ENCODE measurements around the gene EHBP1.

The EHBP1 gene

DNA sequence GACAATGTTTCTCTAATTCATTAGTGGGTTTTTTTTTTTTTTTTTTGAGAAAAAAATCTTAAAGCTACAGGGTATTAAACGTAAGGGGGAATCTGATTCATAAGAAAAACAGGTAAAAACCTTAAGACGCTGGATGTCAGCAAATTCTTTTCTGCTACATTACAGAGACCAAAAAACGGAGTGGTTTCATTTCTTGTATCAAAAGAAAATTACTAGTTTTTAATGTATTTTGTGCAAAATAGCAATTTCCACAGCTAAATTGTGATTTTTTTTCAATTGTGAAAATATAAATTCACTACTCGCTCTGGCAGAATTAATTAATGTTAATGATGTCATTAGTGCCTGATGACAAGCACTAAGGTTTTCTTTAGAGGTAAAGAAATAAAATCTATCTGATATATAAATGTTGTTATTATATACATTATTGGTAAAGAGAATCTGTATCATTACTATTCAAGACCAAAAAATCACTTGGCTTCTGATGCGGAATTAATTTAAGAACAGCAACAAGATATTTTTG lies 355.0 kb downstream of the EHBP1 start:
- no peak overlapping the region for H3K14ac ChIP-seq (ENCODE audit: low read length in 2 of 2)
- no peak overlapping the region for H4K8ac ChIP-seq (ENCODE audit: low read length)
- H2BK5ac ChIP-seq (ENCODE audit: low read depth, low read length, poor library complexity, severe bottlenecking), result no peak overlapping the region
- no peak overlapping the region for H3K9ac ChIP-seq (ENCODE audit: low read length)
- H3K79me1 ChIP-seq (replicated peaks; ENCODE audit: low read length, poor library complexity, severe bottlenecking), result no peaks in the 10 kb centered on the region
- DNase-seq, result no peak
- no peak overlapping the region for H3K27ac ChIP-seq (ENCODE audit: low read length, poor library complexity, severe bottlenecking)
- no CpG with 5 or more reads among the region's 5 CpGs for WGBS
- no peak overlapping the region for H4K91ac ChIP-seq (ENCODE audit: low read length)
- H3K23ac ChIP-seq (ENCODE audit: low read length in 2 of 2), result no peak overlapping the region
- peaks cover 54 to 89% of the 10 kb centered on the region in 2 experiments for H3K27me3 ChIP-seq (ENCODE audit: control insufficient read depth in 1 of 2, insufficient read depth in 1 of 2, low read length in 2 of 2)
- no peak overlapping the region for H2BK120ac ChIP-seq (ENCODE audit: low read depth, low read length)
- H3K4me2 ChIP-seq (ENCODE audit: low read length, poor library complexity, severe bottlenecking), result no peak overlapping the region
- H2BK15ac ChIP-seq (ENCODE audit: low read depth, poor library complexity, severe bottlenecking), result no peak overlapping the region
- H3K36me3 ChIP-seq (ENCODE audit: control insufficient read depth in 1 of 2, insufficient read depth in 2 of 2, low read depth in 1 of 2, low read length in 2 of 2), result peaks cover 0 to 2% of the 10 kb centered on the region in 2 experiments
- H3K9me3 ChIP-seq (ENCODE audit: control insufficient read depth, low read length), result no peaks in the 10 kb centered on the region
- no peak overlapping the region for H2AK5ac ChIP-seq (ENCODE audit: low read length, severe bottlenecking)
- peaks cover 22% of the 10 kb centered on the region for H3K4me1 ChIP-seq (ENCODE audit: control insufficient read depth, insufficient read depth, low read depth, low read length)
- H3K18ac ChIP-seq (ENCODE audit: low read depth in 1 of 2, low read length in 2 of 2), result no peak overlapping the region
- H2AFZ ChIP-seq (ENCODE audit: low read depth, low read length), result no peak overlapping the region
- no peak overlapping the region for H3K4ac ChIP-seq (ENCODE audit: low read depth in 1 of 2, low read length in 2 of 2)
- H2BK12ac ChIP-seq (ENCODE audit: low read length in 2 of 2), result no peak overlapping the region
- H3K4me3 ChIP-seq (ENCODE audit: insufficient read depth in 1 of 2, low read depth in 1 of 2, low read length in 2 of 2), result no peak overlapping the region

DNA sequence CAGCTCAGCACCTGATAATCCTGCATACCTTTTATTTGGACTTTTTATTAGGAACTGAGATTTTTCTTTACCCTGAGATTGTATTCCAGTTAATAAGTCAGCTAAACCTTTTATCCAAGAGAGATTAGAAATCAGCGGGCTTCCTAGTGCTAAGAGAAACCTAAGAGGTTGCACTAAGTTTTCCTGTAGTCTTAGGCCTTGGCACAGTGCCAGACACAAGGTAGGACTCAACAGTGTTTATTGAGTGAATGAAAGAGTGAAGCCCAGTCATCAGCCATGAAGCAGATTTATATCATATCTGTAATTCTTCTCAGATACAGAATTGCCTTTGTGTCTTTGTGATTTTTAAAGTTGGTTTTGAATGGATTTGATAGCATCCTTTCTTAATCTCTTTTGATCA lies 358.7 kb downstream of the EHBP1 start:
- H3K4me2 ChIP-seq (ENCODE audit: low read length, poor library complexity, severe bottlenecking), result no peak overlapping the region
- DNase-seq, result no peak
- no peak overlapping the region for H3K9ac ChIP-seq (ENCODE audit: low read length)
- peaks cover 4% of the 10 kb centered on the region for H3K4me1 ChIP-seq (ENCODE audit: control insufficient read depth, insufficient read depth, low read depth, low read length)
- no peaks in the 10 kb centered on the region for H3K79me1 ChIP-seq (replicated peaks; ENCODE audit: low read length, poor library complexity, severe bottlenecking)
- H3K14ac ChIP-seq (ENCODE audit: low read length in 2 of 2), result no peak overlapping the region
- no peak overlapping the region for H2BK12ac ChIP-seq (ENCODE audit: low read length in 2 of 2)
- 90% methylated on average over 1 of the region's 1 CpG for WGBS
- no peak overlapping the region for H2AK5ac ChIP-seq (ENCODE audit: low read length, severe bottlenecking)
- no peak overlapping the region for H3K4me3 ChIP-seq (ENCODE audit: insufficient read depth in 1 of 2, low read depth in 1 of 2, low read length in 2 of 2)
- H3K36me3 ChIP-seq (ENCODE audit: control insufficient read depth in 1 of 2, insufficient read depth in 2 of 2, low read depth in 1 of 2, low read length in 2 of 2), result no peaks in the 10 kb centered on the region
- no peak overlapping the region for H2BK15ac ChIP-seq (ENCODE audit: low read depth, poor library complexity, severe bottlenecking)
- H3K9me3 ChIP-seq (ENCODE audit: control insufficient read depth, low read length), result no peaks in the 10 kb centered on the region
- H4K8ac ChIP-seq (ENCODE audit: low read length), result no peak overlapping the region
- no peak overlapping the region for H4K91ac ChIP-seq (ENCODE audit: low read length)
- no peak overlapping the region for H2BK120ac ChIP-seq (ENCODE audit: low read depth, low read length)
- peaks cover 32 to 87% of the 10 kb centered on the region in 2 experiments for H3K27me3 ChIP-seq (ENCODE audit: control insufficient read depth in 1 of 2, insufficient read depth in 1 of 2, low read length in 2 of 2)
- no peak overlapping the region for H3K18ac ChIP-seq (ENCODE audit: low read depth in 1 of 2, low read length in 2 of 2)
- no peak overlapping the region for H3K4ac ChIP-seq (ENCODE audit: low read depth in 1 of 2, low read length in 2 of 2)
- H3K23ac ChIP-seq (ENCODE audit: low read length in 2 of 2), result no peak overlapping the region
- H2BK5ac ChIP-seq (ENCODE audit: low read depth, low read length, poor library complexity, severe bottlenecking), result no peak overlapping the region
- H2AFZ ChIP-seq (ENCODE audit: low read depth, low read length), result no peak overlapping the region
- no peak overlapping the region for H3K27ac ChIP-seq (ENCODE audit: low read length, poor library complexity, severe bottlenecking)

DNA sequence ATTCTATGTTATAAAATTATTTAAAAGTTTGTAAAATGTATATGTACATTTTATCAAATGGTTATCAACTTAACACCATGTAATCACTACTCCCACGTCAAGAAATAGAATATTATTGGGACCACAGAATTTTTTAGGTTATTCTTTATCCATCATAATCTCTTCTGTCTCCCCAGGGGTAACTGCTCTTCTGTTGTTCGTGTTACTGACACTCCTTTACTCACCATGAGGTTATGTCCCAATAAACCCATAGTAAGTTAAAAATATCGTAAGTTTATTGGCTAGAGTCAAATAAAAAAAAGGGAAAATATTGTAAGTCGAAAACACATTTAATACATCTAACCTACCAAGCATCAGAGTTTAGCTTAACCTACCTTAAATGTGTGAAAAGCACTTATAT lies 359.1 kb downstream of the EHBP1 start:
- no peak overlapping the region for H3K9ac ChIP-seq (ENCODE audit: low read length)
- H3K79me1 ChIP-seq (replicated peaks; ENCODE audit: low read length, poor library complexity, severe bottlenecking), result no peaks in the 10 kb centered on the region
- H2AFZ ChIP-seq (ENCODE audit: low read depth, low read length), result no peak overlapping the region
- H2AK5ac ChIP-seq (ENCODE audit: low read length, severe bottlenecking), result no peak overlapping the region
- 75% methylated on average over 1 of the region's 4 CpGs for WGBS
- no peak overlapping the region for H3K4me3 ChIP-seq (ENCODE audit: insufficient read depth in 1 of 2, low read depth in 1 of 2, low read length in 2 of 2)
- H3K27ac ChIP-seq (ENCODE audit: low read length, poor library complexity, severe bottlenecking), result no peak overlapping the region
- H2BK15ac ChIP-seq (ENCODE audit: low read depth, poor library complexity, severe bottlenecking), result no peak overlapping the region
- H2BK120ac ChIP-seq (ENCODE audit: low read depth, low read length), result no peak overlapping the region
- no peak overlapping the region for H3K23ac ChIP-seq (ENCODE audit: low read length in 2 of 2)
- no peak overlapping the region for H3K4me2 ChIP-seq (ENCODE audit: low read length, poor library complexity, severe bottlenecking)
- H3K36me3 ChIP-seq (ENCODE audit: control insufficient read depth in 1 of 2, insufficient read depth in 2 of 2, low read depth in 1 of 2, low read length in 2 of 2), result no peaks in the 10 kb centered on the region
- DNase-seq, result no peak
- no peak overlapping the region for H3K14ac ChIP-seq (ENCODE audit: low read length in 2 of 2)
- H2BK12ac ChIP-seq (ENCODE audit: low read length in 2 of 2), result no peak overlapping the region
- H3K4me1 ChIP-seq (ENCODE audit: control insufficient read depth, insufficient read depth, low read depth, low read length), result peaks cover under 1% of the 10 kb centered on the region
- no peak overlapping the region for H4K8ac ChIP-seq (ENCODE audit: low read length)
- H2BK5ac ChIP-seq (ENCODE audit: low read depth, low read length, poor library complexity, severe bottlenecking), result no peak overlapping the region
- H4K91ac ChIP-seq (ENCODE audit: low read length), result no peak overlapping the region
- no peaks in the 10 kb centered on the region for H3K9me3 ChIP-seq (ENCODE audit: control insufficient read depth, low read length)
- H3K27me3 ChIP-seq (ENCODE audit: control insufficient read depth in 1 of 2, insufficient read depth in 1 of 2, low read length in 2 of 2), result peaks cover 32 to 87% of the 10 kb centered on the region in 2 experiments
- H3K18ac ChIP-seq (ENCODE audit: low read depth in 1 of 2, low read length in 2 of 2), result no peak overlapping the region
- H3K4ac ChIP-seq (ENCODE audit: low read depth in 1 of 2, low read length in 2 of 2), result no peak overlapping the region

DNA sequence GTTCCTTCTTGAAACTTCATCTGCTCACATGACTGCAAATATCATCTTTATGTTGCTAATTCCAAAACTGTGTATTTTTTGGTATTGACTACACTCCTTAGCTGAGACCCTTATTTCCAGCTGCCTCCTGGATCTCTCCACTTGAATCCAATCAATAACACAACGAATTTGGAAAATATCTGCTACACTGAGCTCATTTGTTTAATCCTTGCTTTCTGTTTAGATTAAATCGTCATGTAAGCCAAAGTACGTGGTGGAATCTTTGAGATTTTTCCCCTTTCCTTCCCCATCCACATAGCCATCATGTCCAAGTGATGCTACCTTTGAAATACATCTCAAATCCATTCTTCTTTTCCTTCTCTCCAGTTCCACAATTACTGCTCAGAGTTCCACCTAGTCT lies 360.8 kb downstream of the EHBP1 start:
- H3K4me1 ChIP-seq (ENCODE audit: control insufficient read depth, insufficient read depth, low read depth, low read length), result no peaks in the 10 kb centered on the region
- H3K23ac ChIP-seq (ENCODE audit: low read length in 2 of 2), result no peak overlapping the region
- H3K79me1 ChIP-seq (replicated peaks; ENCODE audit: low read length, poor library complexity, severe bottlenecking), result no peaks in the 10 kb centered on the region
- 69% methylated on average over 3 of the region's 3 CpGs for WGBS
- H2AFZ ChIP-seq (ENCODE audit: low read depth, low read length), result no peak overlapping the region
- H3K14ac ChIP-seq (ENCODE audit: low read length in 2 of 2), result no peak overlapping the region
- no peak overlapping the region for H3K4ac ChIP-seq (ENCODE audit: low read depth in 1 of 2, low read length in 2 of 2)
- no peak overlapping the region for H3K18ac ChIP-seq (ENCODE audit: low read depth in 1 of 2, low read length in 2 of 2)
- no peaks in the 10 kb centered on the region for H3K36me3 ChIP-seq (ENCODE audit: control insufficient read depth in 1 of 2, insufficient read depth in 2 of 2, low read depth in 1 of 2, low read length in 2 of 2)
- no peak overlapping the region for H3K27ac ChIP-seq (ENCODE audit: low read length, poor library complexity, severe bottlenecking)
- H3K9ac ChIP-seq (ENCODE audit: low read length), result no peak overlapping the region
- H2BK5ac ChIP-seq (ENCODE audit: low read depth, low read length, poor library complexity, severe bottlenecking), result no peak overlapping the region
- no peaks in the 10 kb centered on the region for H3K9me3 ChIP-seq (ENCODE audit: control insufficient read depth, low read length)
- H2BK12ac ChIP-seq (ENCODE audit: low read length in 2 of 2), result no peak overlapping the region
- peaks cover 33 to 76% of the 10 kb centered on the region in 2 experiments for H3K27me3 ChIP-seq (ENCODE audit: control insufficient read depth in 1 of 2, insufficient read depth in 1 of 2, low read length in 2 of 2)
- no peak overlapping the region for H2BK120ac ChIP-seq (ENCODE audit: low read depth, low read length)
- H4K8ac ChIP-seq (ENCODE audit: low read length), result no peak overlapping the region
- no peak overlapping the region for H2AK5ac ChIP-seq (ENCODE audit: low read length, severe bottlenecking)
- H3K4me3 ChIP-seq (ENCODE audit: insufficient read depth in 1 of 2, low read depth in 1 of 2, low read length in 2 of 2), result no peak overlapping the region
- no peak for DNase-seq
- H3K4me2 ChIP-seq (ENCODE audit: low read length, poor library complexity, severe bottlenecking), result no peak overlapping the region
- no peak overlapping the region for H2BK15ac ChIP-seq (ENCODE audit: low read depth, poor library complexity, severe bottlenecking)
- H4K91ac ChIP-seq (ENCODE audit: low read length), result no peak overlapping the region
